Endodermal cell (in vitro differentiated cells): ENCODE results near the gene SORCS2. TPM values are rescaled to one million over a fixed set of nuclear protein-coding genes. Genes with fewer than 3 reads are reported as not detected.

ENCODE experiments used
- DNase-seq: peaks from one replicate; pipeline ENCODE4 v3.0.0-alpha.2; 2017
- H3K27ac ChIP-seq: 2 replicates; pipeline ENCODE4 v1.5.1; 2013; ENCODE audit warnings: mild to moderate bottlenecking, low read depth, low read length, moderate library complexity
- H3K27me3 ChIP-seq: 2 replicates; pipeline ENCODE4 v1.6.1; 2013; ENCODE audit warnings: mild to moderate bottlenecking, low read length, moderate library complexity; ENCODE audit not compliant: insufficient read depth, control insufficient read depth, poor library complexity, severe bottlenecking
- H3K36me3 ChIP-seq: 2 replicates; pipeline ENCODE4 v1.7.0; 2013; ENCODE audit warnings: mild to moderate bottlenecking, low read length, moderate library complexity; ENCODE audit not compliant: control insufficient read depth, insufficient read depth
- H3K4me1 ChIP-seq: one replicate; pipeline ENCODE4 v1.7.0; 2013; ENCODE audit warnings: low read length; ENCODE audit not compliant: control insufficient read depth, insufficient read depth
- H3K4me3 ChIP-seq: 2 replicates; pipeline ENCODE4 v1.5.1; 2013; ENCODE audit warnings: mild to moderate bottlenecking, low read length, moderate library complexity
- H3K9ac ChIP-seq: 2 replicates; pipeline ENCODE4 v1.6.1; 2013; ENCODE audit warnings: mild to moderate bottlenecking, low read length, moderate library complexity; ENCODE audit not compliant: poor library complexity, severe bottlenecking; ENCODE audit errors: extremely low read depth
- H3K9me3 ChIP-seq: 2 replicates; pipeline ENCODE4 v1.6.1; 2013; ENCODE audit warnings: mild to moderate bottlenecking, low read length, moderate library complexity; ENCODE audit not compliant: control insufficient read depth
- H3K27ac Mint-ChIP-seq: 2 replicates; pipeline ENCODE4 v1.8.0; 2020; ENCODE audit warnings: mixed read lengths
- H3K27me3 Mint-ChIP-seq: 2 replicates; pipeline ENCODE4 v1.8.0; 2021; ENCODE audit warnings: mild to moderate bottlenecking, mixed read lengths; ENCODE audit not compliant: insufficient read depth
- H3K36me3 Mint-ChIP-seq: 2 replicates; pipeline ENCODE4 v1.8.0; 2020; ENCODE audit warnings: low read depth, mixed read lengths
- H3K4me1 Mint-ChIP-seq: 2 replicates; pipeline ENCODE4 v1.8.0; 2020; ENCODE audit warnings: mixed read lengths
- H3K4me3 Mint-ChIP-seq: 2 replicates; pipeline ENCODE4 v1.8.0; 2020; ENCODE audit warnings: mild to moderate bottlenecking, moderate library complexity, mixed read lengths
- H3K9me3 Mint-ChIP-seq: 2 replicates; pipeline ENCODE4 v1.8.0; 2020; ENCODE audit warnings: mild to moderate bottlenecking, mixed read lengths
- WGBS, 2 experiments: methylation state at CpG; one replicate each; pipeline versions ENCODE4 v1.1.5 to v1.1.7; 2013; ENCODE audit warnings: missing lambda C conversion rate in 2 of 2, mixed read lengths in 1 of 2; ENCODE audit not compliant: insufficient coverage in 1 of 2, insufficient read length in 1 of 2; 5-methylcytosine and 5-hydroxymethylcytosine counted together
- total RNA-seq, 2 donors: library from RNA; stranded (reverse); fragmentation: NEBNext Ultra II Directional in 1 of 2; extraction: Animal tissue kit (Norgen Biotek cat#: 25700) in 1 of 2; gene quantifications; 2 replicates in 1 of 2; 3 replicates in 1 of 2; pipeline ENCODE4 v1.2.1, GENCODE V29; 2021
- TF ChIP-seq, protein P1 (sequence below): fragments of 200-600 bp; sonication (generic); conservative IDR thresholded peaks from 2 replicates; pipeline ENCODE4 v1.5.0; 2021; ENCODE audit warnings: antibody characterized with exemption, mild to moderate bottlenecking

Gene SORCS2
- total RNA-seq, 2 donors from 2014 or later: 1.4 to 1.9 TPM

DNA sequence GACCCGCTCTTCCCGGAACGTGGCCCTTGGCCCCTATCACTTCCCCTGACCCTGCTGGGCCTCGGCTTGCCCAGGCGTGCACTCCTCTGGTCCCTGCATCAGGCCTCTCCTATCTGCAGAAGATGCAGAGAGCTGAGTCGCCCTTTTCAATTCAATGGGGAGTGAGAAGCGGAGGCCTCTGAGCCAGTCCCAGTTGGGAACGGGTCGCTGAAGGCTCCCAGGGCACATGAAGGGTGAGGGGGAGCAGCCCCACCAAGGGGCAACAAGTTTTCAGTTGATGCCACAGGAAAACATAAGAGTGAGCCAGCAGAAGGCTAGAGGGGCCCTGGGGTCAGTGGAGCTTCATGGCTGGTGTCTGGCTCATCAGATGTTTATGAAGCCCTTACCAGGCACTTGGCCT, 225.3 kb downstream of the SORCS2 start:
- H3K9me3 ChIP-seq: no peaks in the 10 kb centered on the region
- no peak overlapping the region for H3K27ac ChIP-seq
- peak; percentile 43 for DNase-seq
- WGBS, 2 experiments: 89 to 91% methylated on average over 6 to 9 of the region's 9 CpGs
- Mint-ChIP-seq H3K36me3 (no peaks in the 10 kb centered on the region), H3K27ac (no peak overlapping the region), H3K4me3 (no peak overlapping the region), H3K9me3 (peaks cover 6% of the 10 kb centered on the region), H3K27me3 (peaks cover 55% of the 10 kb centered on the region), H3K4me1 (peaks cover 20% of the 10 kb centered on the region)
- no peaks in the 10 kb centered on the region for H3K36me3 ChIP-seq
- H3K4me3 ChIP-seq: no peak overlapping the region
- no peaks in the 10 kb centered on the region for H3K27me3 ChIP-seq
- H3K9ac ChIP-seq: no peak overlapping the region
- peaks cover 7% of the 10 kb centered on the region for H3K4me1 ChIP-seq
- TF ChIP-seq, protein P1, sequence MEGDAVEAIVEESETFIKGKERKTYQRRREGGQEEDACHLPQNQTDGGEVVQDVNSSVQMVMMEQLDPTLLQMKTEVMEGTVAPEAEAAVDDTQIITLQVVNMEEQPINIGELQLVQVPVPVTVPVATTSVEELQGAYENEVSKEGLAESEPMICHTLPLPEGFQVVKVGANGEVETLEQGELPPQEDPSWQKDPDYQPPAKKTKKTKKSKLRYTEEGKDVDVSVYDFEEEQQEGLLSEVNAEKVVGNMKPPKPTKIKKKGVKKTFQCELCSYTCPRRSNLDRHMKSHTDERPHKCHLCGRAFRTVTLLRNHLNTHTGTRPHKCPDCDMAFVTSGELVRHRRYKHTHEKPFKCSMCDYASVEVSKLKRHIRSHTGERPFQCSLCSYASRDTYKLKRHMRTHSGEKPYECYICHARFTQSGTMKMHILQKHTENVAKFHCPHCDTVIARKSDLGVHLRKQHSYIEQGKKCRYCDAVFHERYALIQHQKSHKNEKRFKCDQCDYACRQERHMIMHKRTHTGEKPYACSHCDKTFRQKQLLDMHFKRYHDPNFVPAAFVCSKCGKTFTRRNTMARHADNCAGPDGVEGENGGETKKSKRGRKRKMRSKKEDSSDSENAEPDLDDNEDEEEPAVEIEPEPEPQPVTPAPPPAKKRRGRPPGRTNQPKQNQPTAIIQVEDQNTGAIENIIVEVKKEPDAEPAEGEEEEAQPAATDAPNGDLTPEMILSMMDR: no peak

DNA sequence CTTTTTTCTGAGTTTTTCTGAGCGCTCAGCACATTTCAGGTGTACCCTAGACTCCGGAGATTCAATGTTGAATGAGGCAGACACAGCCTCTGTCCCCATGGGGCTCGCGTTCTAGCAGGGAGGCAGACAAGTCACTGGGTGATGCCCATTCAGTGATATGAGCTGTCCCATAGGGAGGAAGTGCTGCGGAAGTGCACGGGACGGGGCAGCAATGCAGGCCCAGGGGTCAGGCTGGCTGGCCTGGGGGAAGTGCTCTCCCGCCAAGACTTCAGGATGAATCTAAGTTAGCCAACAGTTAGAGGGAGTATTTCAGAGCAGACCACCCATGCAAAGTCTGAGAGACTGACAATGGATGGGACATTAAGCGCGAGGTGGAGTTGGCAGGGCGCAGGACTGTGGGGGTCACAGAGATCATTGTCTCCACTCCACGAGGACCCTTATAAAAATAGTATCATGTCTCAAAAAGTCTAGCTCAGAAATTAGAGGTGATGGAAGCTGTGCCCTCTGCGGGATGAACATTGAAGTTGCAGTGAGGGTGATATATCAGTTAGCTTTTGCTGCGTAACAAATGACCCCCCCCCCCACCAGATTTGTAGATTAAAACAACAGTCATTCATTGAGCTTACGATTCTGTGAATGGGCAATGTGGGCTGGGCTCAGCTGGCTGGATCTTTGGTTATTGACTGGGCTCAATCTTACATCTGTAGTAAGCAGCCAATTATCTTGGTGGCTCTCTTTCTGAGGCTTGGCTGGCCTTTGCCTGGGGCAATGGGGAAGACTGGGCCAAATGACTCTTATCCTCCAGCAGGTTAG, 226.0 kb downstream of the SORCS2 start:
- Mint-ChIP-seq H3K27ac (no peak overlapping the region), H3K9me3 (peaks cover 6% of the 10 kb centered on the region), H3K4me3 (no peak overlapping the region), H3K27me3 (peaks cover 50% of the 10 kb centered on the region), H3K4me1 (peaks cover 20% of the 10 kb centered on the region), H3K36me3 (no peaks in the 10 kb centered on the region)
- TF ChIP-seq, protein P1: no peak
- no peaks in the 10 kb centered on the region for H3K9me3 ChIP-seq
- no peaks in the 10 kb centered on the region for H3K27me3 ChIP-seq
- WGBS, 2 experiments: 86 to 97% methylated on average over 10 to 14 of the region's 15 CpGs
- no peak overlapping the region for H3K9ac ChIP-seq
- H3K36me3 ChIP-seq: no peaks in the 10 kb centered on the region
- no peak overlapping the region for H3K4me3 ChIP-seq
- no peak overlapping the region for H3K27ac ChIP-seq
- peaks cover 7% of the 10 kb centered on the region for H3K4me1 ChIP-seq
- peak; percentile 37 for DNase-seq

DNA sequence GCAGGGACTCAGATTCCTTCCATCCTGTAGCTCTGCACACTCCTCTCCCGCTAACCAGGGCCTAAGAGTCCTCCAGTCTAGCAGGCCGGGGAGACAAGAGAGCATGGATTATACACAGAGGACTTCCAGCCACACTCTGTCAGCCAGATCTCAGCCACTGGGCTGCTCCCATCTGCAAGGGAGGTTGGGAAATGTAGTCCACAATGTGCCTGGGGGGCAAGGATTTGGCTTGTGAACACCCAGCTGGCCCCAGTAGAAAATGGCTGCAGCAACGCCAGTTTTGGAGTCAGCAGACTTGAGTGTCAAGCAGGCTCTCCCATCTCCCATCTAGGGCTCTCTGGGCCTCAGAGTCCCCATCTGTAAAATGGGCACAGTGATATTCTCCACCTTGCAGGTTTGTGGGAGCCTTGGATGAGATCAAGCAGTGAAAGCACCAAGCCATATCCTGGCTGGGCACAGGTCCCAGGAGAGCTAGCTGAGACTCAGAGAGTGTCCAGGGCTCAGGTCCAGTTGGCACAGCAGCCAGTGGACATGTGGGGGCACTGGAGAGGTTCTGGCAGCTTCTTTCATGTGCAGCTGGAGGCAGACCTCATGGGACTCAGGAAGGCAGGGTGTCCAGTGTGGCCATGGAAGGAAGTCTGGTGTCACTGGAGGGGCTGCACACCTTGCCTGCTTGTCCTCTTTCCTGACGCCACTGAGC, 227.8 kb downstream of the SORCS2 start:
- Histone ChIP-seq H3K27me3 (no peaks in the 10 kb centered on the region), H3K4me3 (no peak overlapping the region), H3K4me1 (peaks cover 5% of the 10 kb centered on the region), H3K36me3 (no peaks in the 10 kb centered on the region), H3K9ac (no peak overlapping the region), H3K9me3 (no peaks in the 10 kb centered on the region), H3K27ac (no peak overlapping the region)
- 66 to 80% methylated on average over 1 to 4 of the region's 4 CpGs for WGBS, 2 experiments
- H3K27me3 Mint-ChIP-seq: peaks cover 33% of the 10 kb centered on the region
- peak; percentile 53 for DNase-seq
- H3K9me3 Mint-ChIP-seq: peaks cover 6% of the 10 kb centered on the region
- no peak overlapping the region for H3K4me3 Mint-ChIP-seq
- H3K27ac Mint-ChIP-seq: no peak overlapping the region
- no peaks in the 10 kb centered on the region for H3K36me3 Mint-ChIP-seq
- peaks cover 11% of the 10 kb centered on the region for H3K4me1 Mint-ChIP-seq
- TF ChIP-seq, protein P1: no peak
